ENCODE data around the gene TFDP1. TPM values are rescaled to one million over a fixed set of nuclear protein-coding genes. Genes with fewer than 3 reads are reported as not detected.
A peak's percentile ranks its signal among the peaks of the same experiment; 100 is the strongest.

The TFDP1 gene
- total RNA-seq, 2 donors from 2014 or later = 31.1 to 33.6 TPM

DNA sequence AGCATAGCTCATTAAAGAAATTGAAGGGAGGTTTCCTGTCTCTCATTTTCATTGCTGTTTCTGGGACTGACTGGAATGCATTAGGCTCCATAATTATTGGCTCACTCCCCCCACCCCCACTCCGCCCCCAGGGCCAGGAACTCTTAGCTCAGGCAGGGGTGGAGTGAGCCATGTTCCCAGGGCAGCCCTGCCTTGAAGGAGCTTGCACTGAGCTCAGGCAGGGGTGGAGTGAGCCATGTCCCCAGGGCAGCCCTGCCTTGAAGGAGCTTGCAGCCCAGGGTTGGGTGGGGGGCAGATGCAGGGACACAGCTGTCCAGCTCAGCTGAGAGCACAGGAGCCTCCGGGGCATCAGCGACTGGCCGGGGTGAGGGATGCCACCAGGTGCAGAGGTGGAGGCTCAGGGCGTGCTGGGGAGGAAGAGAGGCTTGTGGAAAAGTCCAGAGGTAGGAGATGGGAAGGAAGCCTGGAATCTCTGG, 39.1 kb upstream of the TFDP1 start:
- Mint-ChIP-seq H3K27ac (no peak overlapping the region), H3K36me3 (ENCODE audit: low read depth) (peaks cover 5% of the 10 kb centered on the region), H3K27me3 (no peaks in the 10 kb centered on the region), H3K4me3 (no peak overlapping the region), H3K4me1 (peaks cover 6% of the 10 kb centered on the region)
- H3K9me3 ChIP-seq (ENCODE audit: control insufficient read depth, low read length, poor library complexity, severe bottlenecking) = no peaks in the 10 kb centered on the region
- ATAC-seq (no peak), DNase-seq (no peak)

DNA sequence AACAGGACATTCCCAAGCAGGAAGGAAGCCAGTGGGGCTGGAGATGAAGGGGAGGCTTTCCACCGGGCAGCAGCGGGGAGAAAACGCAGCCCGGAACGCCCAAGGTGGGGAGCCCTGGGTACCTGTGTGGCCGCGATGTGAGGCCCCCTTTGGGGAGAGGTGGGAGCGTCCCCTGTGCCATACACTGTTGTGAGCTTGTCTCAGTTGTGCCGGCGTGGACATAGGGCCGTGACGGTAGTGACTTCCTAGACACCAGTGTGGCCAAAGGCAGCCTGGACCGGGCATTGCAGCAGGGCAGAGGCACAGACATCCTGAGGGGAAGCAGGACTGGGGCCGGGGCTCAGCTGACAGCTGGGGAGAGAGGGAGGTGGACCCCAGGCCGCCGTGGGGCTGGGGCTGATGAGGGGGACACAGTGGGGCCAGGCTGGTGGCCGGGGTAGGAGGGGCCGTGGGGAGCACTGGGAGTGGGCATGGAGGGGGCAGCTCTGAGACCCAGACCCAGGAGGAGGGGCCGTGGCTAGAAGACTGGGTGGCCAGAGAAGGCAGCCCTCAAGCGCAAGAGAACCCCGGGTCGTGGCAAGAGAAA, 38.5 kb upstream of the TFDP1 start:
- no peak for DNase-seq
- H3K36me3 Mint-ChIP-seq (ENCODE audit: low read depth) = peaks cover 5% of the 10 kb centered on the region
- peaks cover 6% of the 10 kb centered on the region for H3K4me1 Mint-ChIP-seq
- H3K27ac Mint-ChIP-seq = no peak overlapping the region
- H3K4me3 Mint-ChIP-seq = no peak overlapping the region
- H3K9me3 ChIP-seq (ENCODE audit: control insufficient read depth, low read length, poor library complexity, severe bottlenecking) = no peaks in the 10 kb centered on the region
- ATAC-seq = no peak
- no peaks in the 10 kb centered on the region for H3K27me3 Mint-ChIP-seq

DNA sequence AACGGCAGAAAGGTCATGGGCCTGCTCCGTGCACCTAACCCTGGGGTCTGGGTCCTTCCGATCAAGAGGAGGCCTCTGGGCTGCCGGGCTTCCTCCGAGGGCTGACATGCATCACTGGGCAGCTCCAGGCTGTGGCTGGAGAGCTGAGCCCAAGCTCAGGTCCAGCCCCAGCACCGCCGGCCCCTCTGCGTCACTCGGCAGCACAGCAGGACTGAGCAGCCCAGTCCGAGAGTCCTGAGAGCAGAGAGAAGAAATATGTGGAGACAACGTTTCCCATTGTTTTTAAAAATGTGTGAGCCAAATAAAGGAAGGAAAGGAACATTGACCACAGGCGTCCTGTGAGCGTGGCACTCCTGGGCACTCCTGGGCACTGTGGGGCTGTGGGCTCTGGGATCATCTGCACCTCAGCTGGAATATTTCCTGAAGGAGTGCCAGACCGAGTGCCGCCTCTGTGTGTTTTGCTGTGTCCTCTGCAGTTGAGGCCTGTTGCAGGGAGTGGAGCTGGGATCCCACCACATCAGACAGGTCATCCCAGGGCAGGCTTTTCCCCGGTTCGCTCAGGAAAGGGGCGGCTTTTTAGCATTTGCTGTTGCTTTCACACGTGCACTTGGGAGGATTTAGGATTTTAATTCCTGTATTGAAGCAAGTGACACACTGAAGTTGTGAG, 37.8 kb upstream of the TFDP1 start:
- Mint-ChIP-seq H3K27ac (no peak overlapping the region), H3K27me3 (no peaks in the 10 kb centered on the region)
- ATAC-seq = no peak

DNA sequence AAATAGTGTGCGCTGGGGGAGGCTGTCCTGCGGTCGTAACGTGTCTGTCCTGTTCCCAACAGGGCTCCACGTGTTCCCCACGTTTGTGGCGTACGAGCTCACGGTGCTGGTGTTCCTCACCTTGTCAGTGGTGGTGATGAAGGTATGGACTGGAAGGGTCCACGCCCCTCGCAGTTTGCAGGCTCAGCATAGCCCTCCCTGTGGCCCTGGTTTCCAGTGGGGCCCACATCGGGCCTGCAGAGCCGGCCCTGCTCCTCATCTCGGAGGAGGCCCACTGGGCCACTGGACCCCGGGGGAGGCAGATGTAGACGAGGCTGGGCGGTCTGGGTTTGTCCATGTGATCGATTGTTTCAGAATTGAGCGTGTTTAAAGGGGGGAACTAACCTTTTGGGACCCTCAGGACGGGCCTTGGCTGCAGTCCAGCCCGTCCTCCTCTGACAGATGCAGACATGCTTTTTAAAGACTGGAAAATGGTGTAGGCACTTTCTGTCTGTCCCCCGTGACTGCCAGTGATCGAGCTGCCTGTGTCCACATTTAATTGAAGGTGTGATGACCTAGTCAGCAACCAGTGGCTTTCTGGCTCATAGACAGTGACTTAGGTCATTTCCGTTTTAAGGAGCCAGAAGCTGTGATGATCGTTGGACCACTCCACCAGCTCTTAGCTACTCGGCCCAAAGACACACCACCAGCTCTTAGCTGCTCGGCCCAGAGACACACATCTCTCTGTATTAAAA, 37.1 kb upstream of the TFDP1 start:
- no peak overlapping the region for H3K27ac Mint-ChIP-seq
- no peak for DNase-seq
- H3K27me3 Mint-ChIP-seq = no peaks in the 10 kb centered on the region
- H3K4me3 Mint-ChIP-seq = no peak overlapping the region
- peaks cover 8% of the 10 kb centered on the region for H3K36me3 Mint-ChIP-seq (ENCODE audit: low read depth)
- H3K4me1 Mint-ChIP-seq = peaks cover 6% of the 10 kb centered on the region
- H3K9me3 ChIP-seq (ENCODE audit: control insufficient read depth, low read length, poor library complexity, severe bottlenecking) = no peaks in the 10 kb centered on the region
- no peak for ATAC-seq

More for the DNA sequence above, 37.8 kb upstream of the TFDP1 start:
- H3K36me3 Mint-ChIP-seq (ENCODE audit: low read depth) = peaks cover 8% of the 10 kb centered on the region
- peaks cover 6% of the 10 kb centered on the region for H3K4me1 Mint-ChIP-seq
- no peaks in the 10 kb centered on the region for H3K9me3 ChIP-seq (ENCODE audit: control insufficient read depth, low read length, poor library complexity, severe bottlenecking)
- no peak overlapping the region for H3K4me3 Mint-ChIP-seq
- DNase-seq = no peak

DNA sequence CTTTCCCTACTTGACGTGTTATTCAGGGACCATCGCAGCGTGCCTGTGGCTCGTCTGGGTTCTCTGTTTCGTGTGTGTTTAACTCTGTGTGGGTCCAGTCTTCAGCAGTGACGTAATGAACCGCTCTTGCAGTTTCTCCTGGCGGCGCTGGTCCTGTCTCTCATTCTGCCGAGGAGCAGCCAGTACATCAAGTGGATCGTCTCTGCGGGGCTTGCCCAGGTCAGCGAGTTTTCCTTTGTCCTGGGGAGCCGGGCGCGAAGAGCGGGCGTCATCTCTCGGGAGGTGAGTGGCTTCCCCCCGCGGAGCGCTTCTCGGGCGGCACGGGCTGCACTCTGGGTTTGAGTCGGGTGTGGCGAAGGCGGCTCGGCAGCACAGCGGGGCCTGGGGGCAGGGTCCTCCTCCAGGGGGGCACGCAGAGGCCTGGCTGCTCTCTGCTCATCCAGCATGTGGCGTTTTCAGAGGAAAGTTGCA, 36.3 kb upstream of the TFDP1 start:
- H3K4me1 Mint-ChIP-seq = peaks cover 6% of the 10 kb centered on the region
- ATAC-seq (no peak), DNase-seq (no peak)
- H3K27ac Mint-ChIP-seq = no peak overlapping the region
- H3K4me3 Mint-ChIP-seq = no peak overlapping the region
- no peaks in the 10 kb centered on the region for H3K27me3 Mint-ChIP-seq
- H3K9me3 ChIP-seq (ENCODE audit: control insufficient read depth, low read length, poor library complexity, severe bottlenecking) = no peaks in the 10 kb centered on the region
- peaks cover 8% of the 10 kb centered on the region for H3K36me3 Mint-ChIP-seq (ENCODE audit: low read depth)

DNA sequence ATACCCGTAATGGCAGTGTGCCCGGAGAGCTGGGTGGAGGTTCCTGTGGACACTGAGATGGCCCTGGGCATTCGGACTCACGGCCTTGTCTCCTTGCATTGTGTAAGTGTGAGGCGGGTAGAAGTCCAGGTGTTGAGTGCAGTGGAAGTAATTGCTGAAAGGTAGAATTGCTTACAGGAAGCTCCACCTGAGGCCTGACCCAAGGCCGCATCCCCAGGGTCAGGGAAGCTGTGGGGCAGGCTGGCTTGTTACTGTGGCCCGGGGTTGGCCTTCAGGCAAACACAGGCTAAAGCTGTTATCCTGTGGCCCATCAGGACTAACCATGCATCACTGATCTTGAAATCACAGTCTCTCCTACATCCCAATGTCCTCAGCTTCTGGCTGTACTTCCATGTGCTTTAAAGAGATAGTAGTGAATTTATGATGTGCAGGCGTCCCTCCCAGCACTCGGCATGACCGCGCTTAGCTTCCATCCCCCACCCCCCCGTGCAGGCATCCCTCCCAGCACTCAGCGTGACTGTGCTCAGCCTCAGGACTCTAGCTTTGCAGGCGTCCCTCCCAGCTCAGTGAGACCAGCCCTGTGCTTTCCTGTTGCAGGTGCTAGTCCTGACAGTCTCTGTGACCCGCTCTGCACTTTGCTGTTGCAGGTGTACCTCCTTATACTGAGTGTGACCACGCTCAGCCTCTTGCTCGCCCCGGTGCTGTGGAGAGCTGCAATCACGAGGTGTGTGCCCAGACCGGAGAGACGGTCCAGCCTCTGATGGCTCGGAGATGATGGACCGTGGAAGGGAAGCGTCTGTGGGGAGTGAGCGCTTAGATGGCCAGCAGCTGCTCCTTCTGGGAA, 35.6 kb upstream of the TFDP1 start:
- no peaks in the 10 kb centered on the region for H3K9me3 ChIP-seq (ENCODE audit: control insufficient read depth, low read length, poor library complexity, severe bottlenecking)
- H3K27ac Mint-ChIP-seq = no peak overlapping the region
- no peaks in the 10 kb centered on the region for H3K4me1 Mint-ChIP-seq
- H3K36me3 Mint-ChIP-seq (ENCODE audit: low read depth) = peaks cover 8% of the 10 kb centered on the region
- no peak for DNase-seq
- no peaks in the 10 kb centered on the region for H3K27me3 Mint-ChIP-seq
- no peak overlapping the region for H3K4me3 Mint-ChIP-seq
- ATAC-seq = no peak

DNA sequence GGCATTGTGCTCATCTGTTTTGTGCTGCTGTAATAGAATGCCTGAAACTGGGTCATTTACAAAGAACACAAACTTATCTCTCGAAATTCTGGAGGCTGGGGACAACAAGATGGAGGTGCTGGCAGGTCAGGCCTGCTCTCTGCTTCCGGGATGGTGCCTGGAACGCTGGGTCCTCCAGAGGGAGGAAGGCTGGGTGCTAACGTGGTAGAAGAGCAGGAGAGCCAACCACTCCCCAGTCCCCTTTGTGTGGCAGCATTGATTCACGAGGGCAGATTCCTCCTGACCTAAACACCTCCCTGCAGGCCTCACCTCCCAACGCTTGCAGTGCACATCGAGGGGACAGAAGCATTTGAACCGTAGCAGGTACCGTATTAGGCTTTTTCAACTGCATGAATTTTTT, 34.1 kb upstream of the TFDP1 start:
- H3K27me3 Mint-ChIP-seq = no peaks in the 10 kb centered on the region
- H3K9me3 ChIP-seq (ENCODE audit: control insufficient read depth, low read length, poor library complexity, severe bottlenecking) = no peaks in the 10 kb centered on the region
- no peak for DNase-seq
- H3K4me1 Mint-ChIP-seq = no peaks in the 10 kb centered on the region
- peaks cover 8% of the 10 kb centered on the region for H3K36me3 Mint-ChIP-seq (ENCODE audit: low read depth)
- peak overlapping the region; percentile 37 for H3K27ac Mint-ChIP-seq
- no peak for ATAC-seq
- H3K4me3 Mint-ChIP-seq = no peak overlapping the region

DNA sequence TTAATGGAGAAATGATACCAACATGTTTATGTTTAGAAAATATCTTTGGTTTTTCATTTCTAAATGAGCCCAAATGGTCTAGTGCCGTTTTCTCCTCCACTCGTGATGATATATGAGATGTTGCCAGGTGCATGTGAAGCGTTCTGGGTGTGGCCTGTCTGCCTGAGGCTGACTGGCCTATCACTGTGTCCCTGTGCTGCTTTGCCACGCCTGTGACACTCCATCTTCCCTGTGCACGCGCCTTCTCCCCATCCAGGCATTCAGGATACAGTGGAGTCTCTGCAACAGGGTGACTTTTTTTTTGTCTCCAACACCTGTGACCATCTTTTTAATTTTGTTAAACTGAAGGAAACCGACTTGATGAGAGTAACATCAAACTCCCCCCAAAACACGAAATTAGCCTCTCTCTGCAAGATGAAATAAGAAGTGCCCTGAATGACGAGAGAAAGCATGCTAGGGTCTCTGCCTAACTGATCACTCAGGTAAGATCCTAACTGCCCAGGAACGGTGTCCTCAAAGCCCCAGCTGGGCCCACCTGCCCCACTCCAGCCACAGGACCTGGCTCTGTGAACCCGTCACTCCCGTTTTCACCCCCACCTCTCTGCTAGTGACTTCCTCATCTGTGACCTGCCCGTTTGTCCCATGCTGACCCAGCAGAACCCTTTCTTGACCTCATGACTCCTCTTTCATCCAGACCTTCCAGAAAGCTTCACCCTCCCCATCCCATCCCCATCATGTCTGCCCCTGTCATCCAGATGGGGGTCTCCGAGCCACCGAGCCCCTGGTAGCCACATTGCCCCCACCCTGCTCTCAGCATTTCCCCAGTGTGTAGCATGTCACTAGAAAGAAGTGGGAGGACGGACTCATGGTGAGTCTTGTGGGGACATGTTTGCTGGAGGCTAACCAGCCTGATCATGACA, 33.2 kb upstream of the TFDP1 start:
- H3K9me3 ChIP-seq (ENCODE audit: control insufficient read depth, low read length, poor library complexity, severe bottlenecking) = no peaks in the 10 kb centered on the region
- no peak overlapping the region for H3K27ac Mint-ChIP-seq
- H3K36me3 Mint-ChIP-seq (ENCODE audit: low read depth) = peaks cover 8% of the 10 kb centered on the region
- no peak for ATAC-seq
- no peaks in the 10 kb centered on the region for H3K4me1 Mint-ChIP-seq
- no peak overlapping the region for H3K4me3 Mint-ChIP-seq
- H3K27me3 Mint-ChIP-seq = no peaks in the 10 kb centered on the region
- no peak for DNase-seq

DNA sequence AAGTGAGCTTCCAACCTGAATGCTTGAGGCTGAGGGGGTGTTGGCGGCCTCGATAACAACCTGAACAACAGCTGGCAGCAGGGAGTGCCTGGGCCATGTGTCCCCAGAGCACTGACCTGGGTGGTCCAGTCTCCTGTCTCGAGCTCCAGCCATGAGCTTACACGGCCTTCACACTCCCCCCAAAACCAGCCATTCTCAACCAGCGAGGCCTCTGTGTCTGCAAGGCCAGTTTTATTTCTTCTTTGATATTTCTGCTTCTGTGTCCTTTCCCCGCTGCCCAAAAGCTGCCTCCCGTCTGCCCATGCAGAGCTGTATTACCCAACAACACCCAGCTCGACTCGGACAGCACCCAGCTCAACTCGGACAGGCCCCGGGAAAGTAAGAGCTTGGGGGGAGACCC, 32.5 kb upstream of the TFDP1 start:
- no peaks in the 10 kb centered on the region for H3K27me3 Mint-ChIP-seq
- no peak for DNase-seq
- H3K9me3 ChIP-seq (ENCODE audit: control insufficient read depth, low read length, poor library complexity, severe bottlenecking) = no peaks in the 10 kb centered on the region
- no peak overlapping the region for H3K27ac Mint-ChIP-seq
- H3K36me3 Mint-ChIP-seq (ENCODE audit: low read depth) = peaks cover 8% of the 10 kb centered on the region
- no peak overlapping the region for H3K4me3 Mint-ChIP-seq
- ATAC-seq = no peak
- peaks cover 2% of the 10 kb centered on the region for H3K4me1 Mint-ChIP-seq

DNA sequence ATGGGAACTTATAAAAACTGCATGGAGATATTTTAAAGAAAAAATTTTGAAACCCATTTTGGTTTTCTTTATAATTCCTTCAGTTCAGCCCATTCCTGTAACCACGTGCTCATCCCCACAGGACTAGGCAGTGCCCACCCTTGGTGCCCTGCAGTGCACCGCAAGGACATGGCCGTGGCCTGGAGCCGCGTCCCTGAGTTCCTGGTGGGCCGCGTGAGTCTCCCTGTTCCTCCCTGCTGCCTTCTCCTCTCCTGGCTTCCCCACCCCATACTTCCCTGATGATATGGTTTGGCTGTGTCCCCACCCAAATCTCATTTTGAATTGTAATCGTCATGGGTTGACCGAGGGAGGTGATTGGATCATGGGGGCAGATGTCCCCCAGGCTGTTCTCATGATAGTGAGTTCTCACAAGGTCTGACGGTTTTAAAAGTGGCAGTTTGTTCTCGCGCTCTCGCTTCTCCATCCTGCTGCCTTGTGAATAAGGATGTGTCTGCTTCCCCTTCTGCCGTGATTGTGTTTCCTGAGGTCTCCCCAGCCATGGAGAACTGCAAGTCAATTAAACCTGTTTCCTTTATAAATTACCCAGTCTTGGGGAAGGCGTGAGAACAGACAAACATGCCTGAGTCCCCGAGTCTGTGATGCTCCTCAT, 31.6 kb upstream of the TFDP1 start:
- H3K36me3 Mint-ChIP-seq (ENCODE audit: low read depth) = peaks cover 8% of the 10 kb centered on the region
- H3K27me3 Mint-ChIP-seq = no peaks in the 10 kb centered on the region
- ATAC-seq = no peak
- no peak for DNase-seq
- H3K9me3 ChIP-seq (ENCODE audit: control insufficient read depth, low read length, poor library complexity, severe bottlenecking) = no peaks in the 10 kb centered on the region
- no peak overlapping the region for H3K27ac Mint-ChIP-seq
- H3K4me3 Mint-ChIP-seq = no peak overlapping the region
- peaks cover 5% of the 10 kb centered on the region for H3K4me1 Mint-ChIP-seq

DNA sequence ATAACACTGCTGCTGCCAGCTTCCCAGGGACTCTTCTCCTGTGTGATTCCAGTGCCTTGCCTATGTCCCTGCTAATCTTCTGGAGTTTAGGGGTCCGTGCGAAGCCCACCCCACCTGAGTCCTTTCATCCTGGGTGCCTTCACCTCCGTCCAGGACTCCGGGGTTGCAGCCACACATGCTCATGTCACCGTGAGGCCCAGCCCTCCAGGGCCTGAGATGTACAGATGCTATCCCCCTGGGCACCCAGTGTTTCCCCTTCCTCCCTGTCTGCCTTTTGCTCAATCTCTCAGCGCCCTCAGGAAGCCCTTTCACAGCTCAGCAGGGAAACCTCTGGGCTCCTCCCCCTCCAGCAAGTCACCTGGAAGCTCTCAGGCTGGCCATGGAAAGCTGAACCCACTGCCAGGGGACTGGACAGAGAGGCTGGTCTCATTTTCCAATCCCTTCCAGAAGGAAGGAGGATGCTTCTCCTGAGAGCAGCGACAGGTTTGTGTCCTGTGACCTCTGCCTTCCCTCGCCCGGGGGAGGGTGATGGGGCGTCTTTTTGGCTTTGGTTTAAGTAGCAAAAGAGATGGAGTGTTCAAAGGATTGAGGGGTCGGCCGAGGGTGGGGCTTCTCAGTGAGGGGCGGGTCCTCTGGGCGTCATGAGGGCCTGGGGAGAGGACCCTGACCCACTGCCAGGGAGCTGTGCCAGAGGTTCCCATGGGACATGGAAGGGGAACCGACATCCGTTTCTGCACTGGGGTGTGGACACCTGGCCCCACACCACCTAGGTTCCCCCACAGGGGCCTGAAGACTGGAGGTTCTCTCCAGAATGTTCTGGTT, 30.8 kb upstream of the TFDP1 start:
- ATAC-seq = no peak
- H3K27ac Mint-ChIP-seq = peak overlapping the region; percentile 57
- H3K9me3 ChIP-seq (ENCODE audit: control insufficient read depth, low read length, poor library complexity, severe bottlenecking) = no peaks in the 10 kb centered on the region
- no peak for DNase-seq
- H3K4me3 Mint-ChIP-seq = no peak overlapping the region
- peaks cover 8% of the 10 kb centered on the region for H3K36me3 Mint-ChIP-seq (ENCODE audit: low read depth)
- H3K4me1 Mint-ChIP-seq = peaks cover 5% of the 10 kb centered on the region
- no peaks in the 10 kb centered on the region for H3K27me3 Mint-ChIP-seq
